Suprapubic skin (tissue), 4 donors: Measurements from ENCODE around the gene CADM2. TPM values are rescaled to one million over a fixed set of nuclear protein-coding genes. Genes with fewer than 3 reads are reported as not detected.
"Not testable (repeated sequence)": the region's sequence is repeated elsewhere in the genome, so short reads cannot be mapped to it uniquely, and the experiment has no call there.

Source experiments
- DNase-seq, 2 donors: peaks; one replicate each; pipeline ENCODE4 v3.0.0-alpha.2; 2019; ENCODE audit warnings: low spot score in 2 of 2
- H3K27ac ChIP-seq: fragments of 200-600 bp; sonication (generic); one replicate; pipeline ENCODE4 v1.5.1; 2019
- H3K27me3 ChIP-seq: fragments of 200-600 bp; sonication (generic); one replicate; pipeline ENCODE4 v1.5.1; 2019
- H3K36me3 ChIP-seq: fragments of 200-600 bp; sonication (generic); one replicate; pipeline ENCODE4 v1.5.1; 2019
- H3K4me1 ChIP-seq: fragments of 200-600 bp; sonication (generic); one replicate; pipeline ENCODE4 v1.5.1; 2019
- H3K4me3 ChIP-seq: fragments of 200-600 bp; sonication (generic); one replicate; pipeline ENCODE4 v1.5.1; 2019; ENCODE audit warnings: mild to moderate bottlenecking
- H3K9me3 ChIP-seq: fragments of 200-600 bp; sonication (generic); one replicate; pipeline ENCODE4 v1.5.1; 2019
- EP300 ChIP-seq: sonication (generic); formaldehyde crosslinking; IDR thresholded peaks from one replicate; pipeline ENCODE4 v1.6.1; 2017; ENCODE audit warnings: antibody characterized with exemption
- POLR2A ChIP-seq, 2 donors: fragments of 450-650 bp; IDR thresholded peaks; one replicate each; pipeline ENCODE4 v1.6.1; 2017; ENCODE audit warnings: antibody characterized with exemption in 2 of 2, mild to moderate bottlenecking in 2 of 2, moderate library complexity in 2 of 2
- POLR2AphosphoS5 ChIP-seq, 3 donors: sonication (generic); formaldehyde crosslinking; IDR thresholded peaks; one replicate each; pipeline ENCODE4 v1.6.1; 2017; ENCODE audit warnings: antibody characterized with exemption in 3 of 3
- WGBS: methylation state at CpG from one replicate; pipeline ENCODE4 v1.1.5; 2018; 5-methylcytosine and 5-hydroxymethylcytosine counted together
- total RNA-seq, 4 donors: library from RNA; depleted of rRNA; stranded (reverse); fragments of >200 nt; gene quantifications; one replicate each; pipeline ENCODE4 v1.1.0, GENCODE V29; 2016
- TF ChIP-seq, protein P1 (sequence below), 2 donors: fragments of 200-600 bp in 1 of 2; fragments of 450-650 bp in 1 of 2; sonication (generic) in 1 of 2; IDR thresholded peaks; one replicate each; pipeline ENCODE4 v1.5.1; 2016 to 2019; ENCODE audit warnings: antibody characterized with exemption in 2 of 2, mild to moderate bottlenecking in 1 of 2, moderate library complexity in 1 of 2

The CADM2 gene
- total RNA-seq, 4 donors from 2014 or later, result 0.68 to 2.8 (median 1.4) TPM

DNA sequence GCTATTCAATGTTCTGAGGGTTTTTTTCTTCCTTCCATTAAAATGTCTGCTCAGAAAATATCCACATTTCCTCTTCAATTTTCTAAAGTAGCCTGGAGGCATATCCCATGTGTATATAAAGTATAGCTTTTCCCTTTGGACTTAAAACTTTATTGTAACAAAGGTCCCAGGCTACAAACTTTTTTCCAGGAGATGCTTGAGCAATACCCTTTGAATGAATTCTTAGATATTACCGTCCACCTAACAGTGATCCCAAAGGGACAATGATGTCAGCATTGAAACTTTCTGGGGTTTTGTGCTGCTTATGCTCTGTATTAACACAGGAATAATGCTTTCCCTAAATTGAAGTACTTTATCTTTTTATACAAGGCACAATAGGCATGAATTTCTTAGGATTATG, 525.2 kb downstream of the CADM2 start:
- H3K9me3 ChIP-seq, result no peaks in the 10 kb centered on the region
- no peaks in the 10 kb centered on the region for H3K27me3 ChIP-seq
- H3K27ac ChIP-seq, result no peak overlapping the region
- H3K36me3 ChIP-seq, result no peaks in the 10 kb centered on the region
- 86% methylated on average over 1 of the region's 1 CpG for WGBS
- DNase-seq, result no peak
- H3K4me1 ChIP-seq, result no peaks in the 10 kb centered on the region
- TF ChIP-seq POLR2A (IDR thresholded peaks at IDR 0.05) (no peak), POLR2AphosphoS5 (IDR thresholded peaks at IDR 0.05) (no peak), EP300 (no peak)
- TF ChIP-seq, protein P1, sequence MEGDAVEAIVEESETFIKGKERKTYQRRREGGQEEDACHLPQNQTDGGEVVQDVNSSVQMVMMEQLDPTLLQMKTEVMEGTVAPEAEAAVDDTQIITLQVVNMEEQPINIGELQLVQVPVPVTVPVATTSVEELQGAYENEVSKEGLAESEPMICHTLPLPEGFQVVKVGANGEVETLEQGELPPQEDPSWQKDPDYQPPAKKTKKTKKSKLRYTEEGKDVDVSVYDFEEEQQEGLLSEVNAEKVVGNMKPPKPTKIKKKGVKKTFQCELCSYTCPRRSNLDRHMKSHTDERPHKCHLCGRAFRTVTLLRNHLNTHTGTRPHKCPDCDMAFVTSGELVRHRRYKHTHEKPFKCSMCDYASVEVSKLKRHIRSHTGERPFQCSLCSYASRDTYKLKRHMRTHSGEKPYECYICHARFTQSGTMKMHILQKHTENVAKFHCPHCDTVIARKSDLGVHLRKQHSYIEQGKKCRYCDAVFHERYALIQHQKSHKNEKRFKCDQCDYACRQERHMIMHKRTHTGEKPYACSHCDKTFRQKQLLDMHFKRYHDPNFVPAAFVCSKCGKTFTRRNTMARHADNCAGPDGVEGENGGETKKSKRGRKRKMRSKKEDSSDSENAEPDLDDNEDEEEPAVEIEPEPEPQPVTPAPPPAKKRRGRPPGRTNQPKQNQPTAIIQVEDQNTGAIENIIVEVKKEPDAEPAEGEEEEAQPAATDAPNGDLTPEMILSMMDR (IDR thresholded peaks at IDR 0.05), result no peak
- no peak overlapping the region for H3K4me3 ChIP-seq

DNA sequence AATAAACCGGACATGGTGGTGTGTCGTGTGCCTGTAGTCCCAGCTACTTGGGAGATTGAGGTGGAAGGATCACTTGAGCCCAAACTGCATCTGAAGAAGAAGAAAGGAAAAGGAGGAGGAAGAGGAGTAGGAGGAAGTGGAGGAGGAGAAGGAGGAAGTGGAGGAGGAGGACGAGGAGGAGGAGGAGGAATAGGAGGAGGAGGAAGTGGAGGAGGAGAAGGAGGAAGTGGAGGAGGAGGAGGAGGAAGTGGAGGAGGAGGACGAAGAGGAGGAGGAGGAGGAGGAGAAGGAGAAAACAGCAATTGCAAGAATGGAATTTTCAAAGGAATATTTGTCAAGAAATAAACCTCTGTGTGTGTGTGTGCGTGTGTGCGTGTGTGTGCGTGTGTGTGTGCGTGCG, 528.6 kb downstream of the CADM2 start:
- Histone ChIP-seq H3K27me3 (no peaks in the 10 kb centered on the region), H3K4me3 (no peak overlapping the region), H3K4me1 (no peaks in the 10 kb centered on the region), H3K9me3 (no peaks in the 10 kb centered on the region), H3K36me3 (no peaks in the 10 kb centered on the region), H3K27ac (no peak overlapping the region)
- DNase-seq, result no peak
- 85% methylated on average over 9 of the region's 9 CpGs for WGBS
- no peak for TF ChIP-seq POLR2AphosphoS5 (IDR thresholded peaks at IDR 0.05)
- TF ChIP-seq POLR2A (IDR thresholded peaks at IDR 0.05), result no peak
- TF ChIP-seq, protein P1 (IDR thresholded peaks at IDR 0.05), result no peak
- no peak for TF ChIP-seq EP300

DNA sequence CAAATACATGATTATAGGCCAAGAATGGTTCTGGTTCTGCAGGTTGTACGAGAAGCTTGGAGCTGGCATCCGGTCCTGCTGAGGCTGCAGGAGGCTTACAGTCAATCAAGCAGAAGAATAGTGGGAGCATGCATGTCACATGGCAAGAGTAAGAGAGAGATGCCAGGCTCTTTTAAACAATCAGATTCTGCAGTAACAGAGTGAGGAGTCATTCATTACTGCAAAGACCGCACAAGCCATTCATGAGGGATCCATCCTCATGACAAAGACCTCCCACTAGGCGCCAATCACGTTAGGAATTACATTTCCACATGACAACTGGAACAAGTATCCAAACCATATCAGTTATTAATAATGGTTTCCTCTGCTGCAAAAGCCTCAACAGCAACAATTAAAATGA, 536.8 kb downstream of the CADM2 start:
- DNase-seq, result no peak
- no peak overlapping the region for H3K27ac ChIP-seq
- WGBS, result 74% methylated on average over 5 of the region's 5 CpGs
- H3K4me3 ChIP-seq, result no peak overlapping the region
- TF ChIP-seq EP300 (no peak), POLR2AphosphoS5 (IDR thresholded peaks at IDR 0.05) (no peak), POLR2A (IDR thresholded peaks at IDR 0.05) (no peak)
- TF ChIP-seq, protein P1 (IDR thresholded peaks at IDR 0.05), result no peak
- H3K9me3 ChIP-seq, result no peaks in the 10 kb centered on the region
- H3K36me3 ChIP-seq, result no peaks in the 10 kb centered on the region
- no peaks in the 10 kb centered on the region for H3K4me1 ChIP-seq
- no peaks in the 10 kb centered on the region for H3K27me3 ChIP-seq

DNA sequence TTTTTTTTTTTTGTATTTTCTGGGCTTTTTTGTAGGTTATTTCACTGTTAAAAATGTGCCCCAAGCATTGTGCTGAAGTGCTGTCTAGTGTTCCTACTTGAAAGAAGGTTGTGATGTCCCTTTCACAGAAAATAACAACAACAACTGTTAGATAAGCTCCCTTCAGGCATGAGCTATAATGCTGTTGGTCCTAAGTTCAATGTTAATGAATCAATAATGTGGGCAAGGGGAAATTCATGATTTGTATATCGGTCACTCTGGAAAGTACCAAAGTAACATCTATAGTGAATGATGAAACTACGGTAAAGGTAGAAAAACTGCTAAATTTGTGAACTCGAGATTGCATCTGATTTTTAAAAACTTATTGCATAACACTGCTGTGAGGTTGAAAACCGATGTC, 539.4 kb downstream of the CADM2 start:
- H3K4me1 ChIP-seq, result no peaks in the 10 kb centered on the region
- no peaks in the 10 kb centered on the region for H3K9me3 ChIP-seq
- no peak overlapping the region for H3K27ac ChIP-seq
- 89% methylated on average over 4 of the region's 4 CpGs for WGBS
- no peaks in the 10 kb centered on the region for H3K27me3 ChIP-seq
- no peaks in the 10 kb centered on the region for H3K36me3 ChIP-seq
- DNase-seq, result no peak
- H3K4me3 ChIP-seq, result no peak overlapping the region
- no peak for TF ChIP-seq POLR2AphosphoS5 (IDR thresholded peaks at IDR 0.05)
- TF ChIP-seq, protein P1 (IDR thresholded peaks at IDR 0.05), result no peak
- TF ChIP-seq POLR2A (IDR thresholded peaks at IDR 0.05), result no peak
- TF ChIP-seq EP300, result no peak

DNA sequence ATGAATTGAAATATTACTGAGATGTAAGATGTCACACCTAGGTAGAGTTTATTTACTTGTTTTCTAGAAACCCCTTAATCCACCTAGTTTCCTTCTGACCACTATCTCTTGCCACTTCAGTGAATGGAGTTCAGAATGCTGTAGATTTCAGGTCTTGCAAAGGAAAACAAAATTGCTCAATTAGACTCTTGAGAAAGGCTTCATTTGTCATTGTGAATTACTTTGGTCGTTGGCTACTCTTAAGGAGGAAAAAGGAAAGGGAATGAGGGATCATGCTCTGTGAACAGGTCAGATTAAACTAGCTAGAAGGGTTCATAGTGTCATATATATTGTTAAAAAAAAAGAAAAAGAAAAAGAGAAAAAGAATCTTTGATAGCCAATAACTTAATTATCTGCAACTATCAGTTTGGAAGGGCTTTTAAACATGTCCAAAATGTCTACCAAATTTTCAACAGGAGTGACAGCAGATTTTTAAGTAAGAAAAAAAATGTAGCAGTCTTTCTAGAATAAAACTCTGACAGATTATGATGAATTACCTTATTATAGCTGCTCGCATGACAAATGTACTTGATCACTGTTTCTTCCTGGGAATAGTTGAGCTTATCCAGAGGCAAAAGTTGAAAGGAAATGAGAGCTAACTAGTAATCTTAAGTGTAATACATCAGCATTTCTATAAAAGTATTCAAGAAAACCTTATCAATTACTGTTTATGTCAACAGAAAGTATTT, 543.5 kb downstream of the CADM2 start:
- Histone ChIP-seq H3K9me3 (no peaks in the 10 kb centered on the region), H3K4me1 (no peaks in the 10 kb centered on the region), H3K27ac (no peak overlapping the region), H3K36me3 (no peaks in the 10 kb centered on the region), H3K4me3 (no peak overlapping the region), H3K27me3 (no peaks in the 10 kb centered on the region)
- 33% methylated on average over 2 of the region's 2 CpGs for WGBS
- no peak for DNase-seq
- TF ChIP-seq POLR2AphosphoS5 (IDR thresholded peaks at IDR 0.05), result no peak
- no peak for TF ChIP-seq POLR2A (IDR thresholded peaks at IDR 0.05)

DNA sequence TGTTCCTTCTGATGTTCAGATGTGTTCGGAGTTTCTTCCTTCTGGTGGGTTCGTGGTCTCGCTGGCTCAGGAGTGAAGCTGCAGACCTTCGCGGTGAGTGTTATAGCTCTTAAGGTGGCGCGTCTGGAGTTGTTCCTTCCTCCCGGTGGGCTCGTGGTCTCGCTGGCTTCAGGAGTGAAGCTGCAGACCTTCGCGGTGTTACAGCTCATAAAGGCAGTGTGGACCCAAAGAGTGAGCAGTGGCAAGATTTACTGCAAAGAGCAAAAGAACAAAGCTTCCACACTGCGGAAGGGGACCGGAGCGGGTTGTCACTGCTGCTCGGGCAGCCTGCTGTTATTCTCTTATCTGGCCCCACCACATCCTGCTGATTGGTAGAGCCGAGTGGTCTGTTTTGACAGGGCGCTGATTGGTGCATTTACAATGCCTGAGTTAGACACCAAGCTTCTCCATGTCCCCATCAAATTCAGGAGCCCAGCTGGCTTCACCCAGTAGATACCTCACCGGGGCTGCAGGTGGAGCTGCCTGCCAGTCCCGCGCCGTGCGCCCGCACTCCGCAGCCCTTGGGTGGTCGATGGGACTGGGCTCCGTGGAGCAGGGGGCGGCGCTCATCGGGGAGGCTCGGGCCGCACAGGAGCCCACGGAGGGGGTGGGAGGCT, 545.5 kb downstream of the CADM2 start:
- not testable (repeated sequence) for H3K4me1 ChIP-seq, H3K27ac ChIP-seq, H3K27me3 ChIP-seq, H3K36me3 ChIP-seq, H3K4me3 ChIP-seq, H3K9me3 ChIP-seq, DNase-seq
- WGBS, result 89% methylated on average over 24 of the region's 33 CpGs

DNA sequence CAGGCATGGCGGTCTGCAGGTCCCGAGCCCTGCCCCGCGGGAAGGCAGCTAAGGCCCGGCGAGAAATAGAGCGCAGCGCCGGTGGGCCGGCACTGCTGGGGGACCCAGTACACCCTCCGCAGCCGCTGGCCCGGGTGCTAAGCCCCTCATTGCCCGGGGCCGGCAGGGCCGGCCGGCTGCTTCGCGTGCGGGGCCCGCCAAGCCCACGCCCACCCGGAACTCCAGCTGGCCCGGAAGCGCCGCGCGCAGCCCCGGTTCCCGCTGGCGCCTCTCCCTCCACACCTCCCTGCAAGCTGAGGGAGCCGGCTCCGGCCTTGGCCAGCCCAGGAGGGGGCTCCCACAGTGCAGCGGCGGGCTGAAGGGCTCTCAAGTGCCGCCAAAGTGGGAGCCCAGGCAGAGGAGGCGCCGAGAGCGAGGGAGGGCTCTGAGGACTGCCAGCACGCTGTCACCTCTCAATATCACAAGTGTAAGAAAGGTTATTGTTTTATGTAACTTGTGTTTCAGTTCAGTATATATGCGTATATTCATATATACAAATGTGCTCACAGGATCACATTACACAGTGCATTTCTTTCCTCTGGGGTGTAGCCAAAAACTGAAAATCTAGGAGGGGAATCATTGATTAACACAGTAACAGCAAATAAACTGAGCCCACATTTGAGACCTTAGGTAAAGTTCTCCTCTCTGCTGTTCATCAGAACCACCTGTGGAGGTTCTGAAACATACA, 546.2 kb downstream of the CADM2 start:
- not testable (repeated sequence) for H3K4me3 ChIP-seq, DNase-seq

DNA sequence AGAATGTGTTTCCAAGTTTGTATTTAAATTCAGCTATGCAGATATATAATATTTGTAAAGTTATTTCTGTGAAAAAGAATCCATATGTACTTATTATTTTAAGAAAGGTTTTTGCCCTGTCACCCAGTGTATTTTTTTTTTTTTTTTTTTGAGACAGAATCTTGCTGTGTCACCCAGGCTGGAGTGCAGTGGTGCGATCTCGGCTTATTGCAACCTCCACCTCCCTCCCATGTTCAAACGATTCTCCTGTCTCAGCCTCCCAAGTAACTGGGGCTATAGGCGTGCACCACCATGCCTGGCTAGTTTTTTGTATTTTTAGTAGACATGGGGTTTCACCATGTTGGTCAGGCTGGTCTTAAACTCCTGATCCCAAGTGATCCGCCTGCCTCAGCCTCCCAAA, 548.3 kb downstream of the CADM2 start:
- H3K4me3 ChIP-seq, H3K27ac ChIP-seq, H3K27me3 ChIP-seq, H3K9me3 ChIP-seq, H3K4me1 ChIP-seq, DNase-seq, H3K36me3 ChIP-seq: not testable (repeated sequence)
- 89% methylated on average over 5 of the region's 5 CpGs for WGBS

More for the DNA sequence above, 546.2 kb downstream of the CADM2 start:
- WGBS, result 97% methylated on average over 6 of the region's 41 CpGs
- not testable (repeated sequence) for H3K4me1 ChIP-seq, H3K9me3 ChIP-seq, H3K36me3 ChIP-seq, H3K27ac ChIP-seq, H3K27me3 ChIP-seq
